Left lung (tissue), 10 donors: ENCODE results near the gene HINT1. TPM values are rescaled to one million over a fixed set of nuclear protein-coding genes. Genes with fewer than 3 reads are reported as not detected.
"Not testable (repeated sequence)": the region's sequence is repeated elsewhere in the genome, so short reads cannot be mapped to it uniquely, and the experiment has no call there.

ENCODE experiments used
- ATAC-seq: fragments of 200-7000 bp; cut with Tn5 transposase; one replicate; pipeline ENCODE4 v1.9.1; 2020; ENCODE audit warnings: moderate library complexity
- DNase-seq, 4 donors: peaks; one replicate each; pipeline ENCODE4 v3.0.0-alpha.2; 2013 to 2020
- H3K27ac ChIP-seq, 2 donors: fragments of 200-600 bp; sonication (generic) in 1 of 2; one replicate each; pipeline versions ENCODE4 v1.5.0 to v1.8.0; 2020 to 2021
- H3K27me3 ChIP-seq, 2 donors: fragments of 200-600 bp; sonication (generic) in 1 of 2; one replicate each; pipeline versions ENCODE4 v1.5.0 to v1.8.0; 2020 to 2021
- H3K36me3 ChIP-seq, 2 donors: fragments of 200-600 bp; sonication (generic) in 1 of 2; one replicate each; pipeline versions ENCODE4 v1.5.0 to v1.8.0; 2020 to 2021
- H3K4me1 ChIP-seq, 2 donors: fragments of 200-600 bp; one replicate each; pipeline ENCODE4 v1.8.0; 2021
- H3K4me3 ChIP-seq, 2 donors: fragments of 200-600 bp; sonication (generic) in 1 of 2; one replicate each; pipeline versions ENCODE4 v1.5.0 to v1.8.0; 2020 to 2021; ENCODE audit warnings: mild to moderate bottlenecking in 1 of 2
- H3K9me3 ChIP-seq, 2 donors: fragments of 200-600 bp; sonication (generic) in 1 of 2; one replicate each; pipeline versions ENCODE4 v1.5.0 to v1.8.0; 2020 to 2021
- CTCF ChIP-seq, 2 donors: fragments of 200-600 bp; sonication (generic) in 1 of 2; IDR thresholded peaks; one replicate each; pipeline versions ENCODE4 v1.5.0 to v1.8.0; 2021; ENCODE audit warnings: antibody characterized with exemption in 2 of 2
- intact Hi-C, 2 donors: fragments of 100-400 bp; cut with DNase I; formaldehyde crosslinking; loops; one replicate each; pipeline versions ENCODE4 v1.11.2 to v1.14.2; 2022
- polyA plus RNA-seq, 6 donors: library from polyadenylated mRNA; unstranded; fragments of 120-200 nt; gene quantifications; one replicate each; pipeline ENCODE4 v1.2.1, GENCODE V29; 2013; ENCODE audit not compliant: insufficient read length in 6 of 6
- total RNA-seq, 2 donors: library from RNA; stranded (reverse); fragmentation: NEBNext Ultra II Directional; extraction: Animal tissue kit (Norgen Biotek cat#: 25700); gene quantifications; one replicate each; pipeline ENCODE4 v1.2.1, GENCODE V29; 2021
- donor health status: DM: no; HTN: yes; CAD: no.
- donor health status: DM: no; HTN: no; CAD: no.

Gene HINT1
- total and polyA plus RNA-seq, 8 donors = 168 to 298 (median 278) TPM

GRCh38 chr5:131129306-131129705 lies 35.8 kb downstream of the HINT1 start:
- Histone ChIP-seq H3K27ac (no peak overlapping the region), H3K27me3 (no peaks in the 10 kb centered on the region), H3K36me3 (no peaks in the 10 kb centered on the region), H3K4me3 (no peak overlapping the region), H3K4me1 (no peaks in the 10 kb centered on the region), H3K9me3 (peaks cover 0 to 21% of the 10 kb centered on the region in 2 donors)
- TF ChIP-seq CTCF (IDR thresholded peaks at IDR 0.05) = no peak
- ATAC-seq = no peak
- intact Hi-C loops = no loop called here
- no peak for DNase-seq

DNA sequence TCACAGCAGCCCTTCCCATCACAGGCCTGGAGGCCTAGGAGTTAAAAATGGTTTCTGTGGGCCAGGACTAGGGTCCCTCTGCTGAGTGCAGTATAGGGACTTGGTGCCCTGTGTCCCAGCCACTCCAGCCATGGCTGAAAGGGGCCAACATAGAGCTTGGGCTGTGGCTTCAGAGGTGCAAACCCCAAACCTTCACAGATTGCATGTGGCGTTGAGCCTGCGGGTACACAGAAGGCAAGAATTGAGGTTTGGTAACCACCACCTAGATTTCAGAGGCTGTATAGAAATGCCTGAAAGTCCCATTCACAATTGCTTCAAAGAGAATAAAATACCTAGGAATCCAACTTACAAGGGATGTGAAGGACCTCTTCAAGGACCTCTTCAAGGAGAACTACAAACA lies 37.8 kb downstream of the HINT1 start:
- ATAC-seq = peak; percentile 19
- H3K27ac ChIP-seq, intact Hi-C loops, H3K36me3 ChIP-seq, H3K4me3 ChIP-seq, H3K4me1 ChIP-seq, H3K27me3 ChIP-seq, DNase-seq: not testable (repeated sequence)
- peaks cover 0 to 33% of the 10 kb centered on the region in 2 donors for H3K9me3 ChIP-seq

DNA sequence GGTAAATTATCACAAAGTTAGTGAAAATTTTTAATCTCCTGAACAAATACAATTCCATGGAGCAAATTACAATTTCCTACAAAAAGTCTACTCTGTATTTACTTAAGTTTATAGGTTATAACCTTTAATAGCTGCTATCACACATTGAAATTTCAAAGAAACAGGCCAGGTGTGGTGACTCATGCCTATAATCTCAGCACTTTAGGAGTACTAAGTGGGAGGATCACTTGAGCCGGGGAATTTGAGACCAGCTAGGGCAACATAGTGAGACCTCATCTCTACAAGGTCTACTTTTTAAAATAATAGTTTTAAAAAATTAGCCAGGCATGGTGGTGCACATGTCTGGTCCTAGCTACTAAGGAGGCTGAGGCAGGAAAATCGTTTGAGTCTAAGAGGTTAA lies 50.3 kb downstream of the HINT1 start:
- Histone ChIP-seq H3K4me3 (no peak overlapping the region), H3K27me3 (no peaks in the 10 kb centered on the region), H3K27ac (no peak overlapping the region), H3K9me3 (no peaks in the 10 kb centered on the region), H3K36me3 (no peaks in the 10 kb centered on the region), H3K4me1 (peaks cover 0 to 3% of the 10 kb centered on the region in 2 donors)
- peak; percentile 50 for ATAC-seq
- no peak for DNase-seq
- TF ChIP-seq CTCF (IDR thresholded peaks at IDR 0.05) = no peak
- intact Hi-C loops = no loop called here

DNA sequence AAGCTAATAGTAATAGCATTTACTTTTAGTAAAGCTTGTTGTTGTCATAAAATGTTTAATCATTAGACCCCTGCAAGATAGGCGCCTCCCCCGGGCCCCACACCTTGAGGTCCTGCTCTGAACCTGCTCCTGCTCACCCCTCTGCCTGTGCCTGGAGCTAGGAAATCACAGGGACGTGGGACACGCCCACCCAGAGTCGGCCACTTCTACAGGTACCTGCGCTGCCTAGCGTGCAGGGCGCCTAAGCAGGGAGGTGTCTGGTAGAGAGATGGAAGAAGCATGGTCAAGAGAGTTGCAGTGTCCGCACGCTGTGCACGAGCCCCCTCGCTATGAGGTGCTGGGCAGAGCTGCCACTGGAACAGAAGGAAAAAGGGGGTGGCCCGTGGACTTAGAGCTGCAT lies 52.6 kb downstream of the HINT1 start:
- no peaks in the 10 kb centered on the region for H3K36me3 ChIP-seq
- peak in 1 of 4 donors; percentile 71 for DNase-seq
- no peak for ATAC-seq
- intact Hi-C loops = no loop called here
- no peaks in the 10 kb centered on the region for H3K9me3 ChIP-seq
- no peaks in the 10 kb centered on the region for H3K27me3 ChIP-seq
- H3K4me1 ChIP-seq = peaks cover 0 to 3% of the 10 kb centered on the region in 2 donors
- no peak overlapping the region for H3K4me3 ChIP-seq
- no peak overlapping the region for H3K27ac ChIP-seq
- no peak for TF ChIP-seq CTCF (IDR thresholded peaks at IDR 0.05)

- intact Hi-C loops = no loop called here
- no peak overlapping the region for H3K4me3 ChIP-seq
Measured at GRCh38 chr5:131110256-131110594, 54.8 kb downstream of the HINT1 start.

More at GRCh38 chr5:131110256-131110594, 54.8 kb downstream of the HINT1 start:
- Histone ChIP-seq H3K27me3 (no peaks in the 10 kb centered on the region), H3K4me1 (peaks cover 0 to 3% of the 10 kb centered on the region in 2 donors), H3K27ac (no peak overlapping the region), H3K9me3 (no peaks in the 10 kb centered on the region), H3K36me3 (no peaks in the 10 kb centered on the region)
- ATAC-seq (no peak), DNase-seq (no peak)
- TF ChIP-seq CTCF (IDR thresholded peaks at IDR 0.05) = peak in 1 of 2 donors; percentile 25
